HCT116 (cell line): ENCODE measurements around the gene DUSP16. TPM values are rescaled to one million over a fixed set of nuclear protein-coding genes. Genes with fewer than 3 reads are reported as not detected.

Experiments used
- ATAC-seq: fragments of 200-7000 bp; cut with Tn5 transposase; 2 replicates; pipeline ENCODE4 v1.9.1; 2020; ENCODE audit warnings: mild to moderate bottlenecking, moderate library complexity
- BruUV-seq: library from RNA; stranded (reverse); fragments of 400-500 nt; replicated peaks from 2 replicates; lab custom pipeline; 2021; lab: Mats Ljungman, UMichigan
- CTCF ChIA-PET: fragments of 300-600 bp; sonication (Branson Sonifier 250); formaldehyde crosslinking; loops from one replicate; lab custom pipeline; 2021; ENCODE audit warnings: antibody characterized with exemption; lab: Charles Lee
- POLR2A ChIA-PET: fragments of 300-600, 350-600 bp; sonication (Branson Sonifier 250); formaldehyde crosslinking; loops from one replicate; lab custom pipeline; 2021; ENCODE audit warnings: antibody characterized with exemption; lab: Charles Lee
- RAD21 ChIA-PET, 2 experiments: fragments of 300-600 bp; sonication (Branson Sonifier 250); formaldehyde crosslinking; loops; one replicate each; lab custom pipeline; 2023; ENCODE audit warnings: low total read pairs in 2 of 2; ENCODE audit not compliant: uncharacterized antibody in 2 of 2, unreplicated experiment in 2 of 2, low non-redundant PET in 1 of 2; lab: Charles Lee
- DNase-seq: peaks from one replicate; pipeline ENCODE4 v3.0.0-alpha.2; 2010; ENCODE audit warnings: low read depth, low spot score
- H2AFZ ChIP-seq: fragments of 200-600 bp; shearing (Covaris generic), sonication (generic); 2 replicates; pipeline ENCODE4 v1.6.1; 2017; ENCODE audit warnings: low read depth, mixed run types, mixed read lengths, antibody characterized with exemption, low read length; ENCODE audit not compliant: poor library complexity, severe bottlenecking
- H3K27ac ChIP-seq: 2 replicates; pipeline ENCODE4 v1.5.1; 2012; ENCODE audit warnings: low read depth, low read length
- H3K27me3 ChIP-seq: fragments of 200-600 bp; sonication (generic); 2 replicates; pipeline ENCODE4 v1.6.1; 2016; ENCODE audit warnings: mixed run types, low read length, mixed read lengths; ENCODE audit not compliant: insufficient read depth
- H3K36me3 ChIP-seq, 2 experiments: fragments of 200-500 bp in 1 of 2; fragments of 200-600 bp in 1 of 2; sonication (Bioruptor generic) in 1 of 2; sonication (generic) in 1 of 2; 2 replicates each; pipeline versions ENCODE4 v1.5.1 to v1.6.1; 2014 to 2016; ENCODE audit warnings: low read length in 2 of 2, inconsistent platforms in 1 of 2, mixed read lengths in 1 of 2, mixed run types in 1 of 2; ENCODE audit not compliant: insufficient read depth in 2 of 2, control insufficient read depth in 1 of 2
- H3K4me1 ChIP-seq, 2 experiments: fragments of 200-600 bp in 1 of 2; sonication (generic) in 1 of 2; 2 replicates each; pipeline versions ENCODE4 v1.5.1 to v1.6.1; 2012 to 2017; ENCODE audit warnings: low read length in 2 of 2, inconsistent platforms in 1 of 2, mild to moderate bottlenecking in 1 of 2, mixed read lengths in 1 of 2, mixed run types in 1 of 2, moderate library complexity in 1 of 2; ENCODE audit not compliant: insufficient read depth in 2 of 2, control insufficient read depth in 1 of 2
- H3K4me2 ChIP-seq: fragments of 200-600 bp; sonication (generic); 2 replicates; pipeline ENCODE4 v1.6.1; 2017; ENCODE audit warnings: mixed run types, low read length, mixed read lengths
- H3K4me3 ChIP-seq, 2 experiments: fragments of 200-600 bp in 1 of 2; sonication (generic) in 1 of 2; replicated peaks in 1 of 2; 2 replicates each; pipeline ENCODE4 v1.5.1; 2011 to 2016; ENCODE audit warnings: low read length in 2 of 2, control low read depth in 1 of 2, low read depth in 1 of 2, mild to moderate bottlenecking in 1 of 2, mixed read lengths in 1 of 2, mixed run types in 1 of 2
- H3K79me2 ChIP-seq: fragments of 200-600 bp; sonication (generic); 2 replicates; pipeline ENCODE4 v1.6.1; 2017; ENCODE audit warnings: mild to moderate bottlenecking, mixed run types, low read length, moderate library complexity, mixed read lengths; ENCODE audit not compliant: insufficient read depth
- H3K9ac ChIP-seq: fragments of 200-600 bp; sonication (generic); 2 replicates; pipeline ENCODE4 v1.6.1; 2016; ENCODE audit warnings: low read length, mixed read lengths
- H3K9me2 ChIP-seq: fragments of 200-600 bp; sonication (generic), shearing (Covaris generic); 2 replicates; pipeline ENCODE4 v1.6.1; 2017; ENCODE audit warnings: mixed run types, mild to moderate bottlenecking, moderate library complexity; ENCODE audit not compliant: insufficient read depth
- H3K9me3 ChIP-seq, 2 experiments: fragments of 200-500 bp in 1 of 2; fragments of 200-600 bp in 1 of 2; sonication (Bioruptor generic) in 1 of 2; sonication (generic) in 1 of 2; 2 replicates each; pipeline ENCODE4 v1.6.1; 2014 to 2017; ENCODE audit warnings: low read length in 2 of 2, mixed read lengths in 2 of 2, inconsistent platforms in 1 of 2, low read depth in 1 of 2, mild to moderate bottlenecking in 1 of 2, mixed run types in 1 of 2, moderate library complexity in 1 of 2; ENCODE audit not compliant: control insufficient read depth in 1 of 2, insufficient read depth in 1 of 2
- H4K20me1 ChIP-seq: fragments of 200-600 bp; sonication (generic), shearing (Covaris generic); 2 replicates; pipeline ENCODE4 v1.6.1; 2017; ENCODE audit warnings: mixed run types, mild to moderate bottlenecking, moderate library complexity; ENCODE audit not compliant: insufficient read depth
- ATF3 ChIP-seq: IDR thresholded peaks from 2 replicates; pipeline ENCODE4 v1.6.1; 2012
- CBX3 ChIP-seq: IDR thresholded peaks from 2 replicates; pipeline ENCODE4 v1.6.1; 2012; ENCODE audit warnings: low read depth
- CEBPB ChIP-seq: IDR thresholded peaks from 2 replicates; pipeline ENCODE4 v1.6.1; 2012; ENCODE audit warnings: low read depth
- CTCF ChIP-seq, 3 experiments: fragments of 200-600 bp in 1 of 3; sonication (generic) in 1 of 3; IDR thresholded peaks in 2 of 3; conservative IDR thresholded peaks in 1 of 3; 2 replicates each; pipeline ENCODE4 v1.5.1; 2012 to 2017; ENCODE audit warnings: low read depth in 2 of 3, low read length in 2 of 3, antibody characterized with exemption in 1 of 3, borderline replicate concordance in 1 of 3, control low read depth in 1 of 3, mild to moderate bottlenecking in 1 of 3, mixed read lengths in 1 of 3, mixed run types in 1 of 3, moderate library complexity in 1 of 3; ENCODE audit not compliant: insufficient read depth in 1 of 3
- ELF1 ChIP-seq: IDR thresholded peaks from 2 replicates; pipeline ENCODE4 v1.6.1; 2012; ENCODE audit warnings: low read depth, borderline replicate concordance
- EZH2 ChIP-seq: fragments of 200-600 bp; sonication (generic); IDR thresholded peaks from 2 replicates; pipeline ENCODE4 v1.6.1; 2017; ENCODE audit warnings: antibody characterized with exemption, mixed run types
- EZH2phosphoT487 ChIP-seq: fragments of 200-600 bp; IDR thresholded peaks from 2 replicates; pipeline ENCODE4 v1.6.1; 2018; ENCODE audit warnings: antibody characterized with exemption, borderline replicate concordance
- JUND ChIP-seq: IDR thresholded peaks from 2 replicates; pipeline ENCODE4 v1.6.1; 2012
- POLR2A ChIP-seq: IDR thresholded peaks from 2 replicates; pipeline ENCODE4 v1.7.0; 2011; ENCODE audit warnings: borderline replicate concordance; ENCODE audit not compliant: insufficient read depth, insufficient read length; ENCODE audit errors: extremely low read depth
- POLR2AphosphoS5 ChIP-seq: IDR thresholded peaks from 2 replicates; pipeline ENCODE4 v1.6.1; 2011; ENCODE audit warnings: mild to moderate bottlenecking, low read depth, low read length, moderate library complexity
- RAD21 ChIP-seq: IDR thresholded peaks from 2 replicates; pipeline ENCODE4 v1.6.1; 2012; ENCODE audit warnings: low read depth, mild to moderate bottlenecking
- REST ChIP-seq: IDR thresholded peaks from 2 replicates; pipeline ENCODE4 v1.6.1; 2012; ENCODE audit warnings: low read depth
- SP1 ChIP-seq: IDR thresholded peaks from 2 replicates; pipeline ENCODE4 v1.6.1; 2012; ENCODE audit warnings: low read depth
- SRF ChIP-seq: IDR thresholded peaks from 2 replicates; pipeline ENCODE4 v1.6.1; 2012; ENCODE audit warnings: low read depth
- TCF7L2 ChIP-seq: IDR thresholded peaks from 2 replicates; pipeline ENCODE4 v1.7.0; 2011; ENCODE audit warnings: borderline replicate concordance, inconsistent platforms; ENCODE audit not compliant: insufficient read depth, insufficient read length; ENCODE audit errors: extremely low read depth
- YY1 ChIP-seq: IDR thresholded peaks from 2 replicates; pipeline ENCODE4 v1.6.1; 2011; ENCODE audit warnings: low read length, low read depth, moderate library complexity, mild to moderate bottlenecking; ENCODE audit not compliant: insufficient replicate concordance; ENCODE audit errors: extremely low read depth
- ZFX ChIP-seq: fragments of 450-650 bp; IDR thresholded peaks from 2 replicates; pipeline ENCODE4 v1.6.1; 2017
- intact Hi-C: fragments of 100-400 bp; cut with micrococcal nuclease; formaldehyde crosslinking; loops from 2 replicates; pipeline ENCODE4 v1.10.0; 2022
- total RNA-seq: library from RNA; stranded (reverse); gene quantifications from one replicate; pipeline ENCODE4 v1.2.1, GENCODE V29; 2021; ENCODE audit not compliant: unreplicated experiment

DUSP16 gene
- total RNA-seq, 1 experiment from 2014 or later: 13.4 TPM

- TF ChIP-seq SRF (no peak), TCF7L2 (no peak), RAD21 (no peak), SP1 (0 out of 2 replicates have a peak, but pooled peaks have one; percentile 18), EZH2 (no peak), YY1 (no peak), CTCF (IDR thresholded peaks at IDR 0.05 in 2 of 3, conservative IDR thresholded peaks at IDR 0.05 in 1 of 3; ENCODE audit: borderline replicate concordance in 1 of 3, insufficient read depth in 1 of 3, low read depth in 2 of 3, low read length in 2 of 3) (no peak)
Observed at GRCh38 chr12:12442548-12443071, 120.1 kb downstream of the DUSP16 start (continued).

- Histone ChIP-seq H4K20me1 (no peaks in the 10 kb centered on the region), H3K27ac (no peak overlapping the region), H3K4me3 (no peak overlapping the region), H3K79me2 (no peaks in the 10 kb centered on the region), H3K9ac (no peak overlapping the region), H3K4me1 (peaks cover 5 to 12% of the 10 kb centered on the region in 2 experiments), H3K4me2 (peak overlapping the region; percentile 27), H2AFZ (no peak overlapping the region), H3K36me3 (no peaks in the 10 kb centered on the region), H3K9me2 (no peaks in the 10 kb centered on the region), H3K27me3 (no peaks in the 10 kb centered on the region), H3K9me3 (no peaks in the 10 kb centered on the region)
- BruUV-seq: no TSS peak
- ChIA-PET POLR2A (no interaction called here), CTCF (no interaction called here), RAD21 (no interaction called here)
- intact Hi-C loops: no loop called here
- ATAC-seq (no peak), DNase-seq (no peak)
- TF ChIP-seq CBX3 (no peak), EZH2 (no peak), ELF1 (no peak), CEBPB (no peak), YY1 (no peak), ZFX (no peak), ATF3 (no peak), JUND (no peak), EZH2phosphoT487 (no peak), RAD21 (no peak), POLR2AphosphoS5 (no peak), REST (no peak), CTCF (IDR thresholded peaks at IDR 0.05 in 2 of 3, conservative IDR thresholded peaks at IDR 0.05 in 1 of 3; ENCODE audit: borderline replicate concordance in 1 of 3, insufficient read depth in 1 of 3, low read depth in 2 of 3, low read length in 2 of 3) (no peak), SRF (no peak), POLR2A (no peak)
Observed at GRCh38 chr12:12441843-12442461, 120.7 kb downstream of the DUSP16 start.
